HL-60 (cell line): ENCODE measurements around the gene CTNNA1.

Experiments used
- POLR2AphosphoS5 ChIP-seq: IDR thresholded peaks from 2 replicates; pipeline ENCODE4 v1.6.1; 2012; ENCODE audit warnings: low read depth
- SPI1 ChIP-seq: IDR thresholded peaks from 2 replicates; pipeline ENCODE4 v1.6.1; 2012; ENCODE audit warnings: low read depth, mild to moderate bottlenecking, borderline replicate concordance
- TF ChIP-seq, protein P1 (sequence below): IDR thresholded peaks from one replicate; pipeline ENCODE4 v1.5.1; 2011; ENCODE audit warnings: low read length, control low read depth, inconsistent platforms; ENCODE audit not compliant: insufficient read depth
- TF ChIP-seq, protein P2 (sequence below): IDR thresholded peaks from 2 replicates; pipeline ENCODE4 v1.6.1; 2012; ENCODE audit warnings: low read depth; ENCODE audit not compliant: insufficient replicate concordance

DNA sequence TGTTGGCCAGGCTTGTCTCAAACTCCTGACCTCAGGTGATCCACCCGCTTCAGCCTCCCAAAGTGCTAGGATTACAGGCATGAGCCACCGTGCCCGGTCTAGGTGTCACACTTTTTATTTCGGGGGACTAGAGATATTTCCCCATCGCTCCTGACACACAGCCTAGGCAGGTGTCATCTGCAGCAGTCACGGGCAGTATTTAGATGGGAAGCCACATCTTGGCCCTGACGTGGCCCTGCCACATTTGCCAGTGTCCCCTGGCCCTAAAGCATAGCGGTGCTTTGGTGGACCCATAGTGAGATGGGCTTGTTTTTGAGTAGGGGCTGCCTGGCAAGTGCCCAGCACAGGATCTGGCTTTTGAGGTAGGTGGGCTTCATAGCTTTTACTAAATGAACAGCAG, 167.0 kb downstream of the CTNNA1 start:
- TF ChIP-seq, protein P1, sequence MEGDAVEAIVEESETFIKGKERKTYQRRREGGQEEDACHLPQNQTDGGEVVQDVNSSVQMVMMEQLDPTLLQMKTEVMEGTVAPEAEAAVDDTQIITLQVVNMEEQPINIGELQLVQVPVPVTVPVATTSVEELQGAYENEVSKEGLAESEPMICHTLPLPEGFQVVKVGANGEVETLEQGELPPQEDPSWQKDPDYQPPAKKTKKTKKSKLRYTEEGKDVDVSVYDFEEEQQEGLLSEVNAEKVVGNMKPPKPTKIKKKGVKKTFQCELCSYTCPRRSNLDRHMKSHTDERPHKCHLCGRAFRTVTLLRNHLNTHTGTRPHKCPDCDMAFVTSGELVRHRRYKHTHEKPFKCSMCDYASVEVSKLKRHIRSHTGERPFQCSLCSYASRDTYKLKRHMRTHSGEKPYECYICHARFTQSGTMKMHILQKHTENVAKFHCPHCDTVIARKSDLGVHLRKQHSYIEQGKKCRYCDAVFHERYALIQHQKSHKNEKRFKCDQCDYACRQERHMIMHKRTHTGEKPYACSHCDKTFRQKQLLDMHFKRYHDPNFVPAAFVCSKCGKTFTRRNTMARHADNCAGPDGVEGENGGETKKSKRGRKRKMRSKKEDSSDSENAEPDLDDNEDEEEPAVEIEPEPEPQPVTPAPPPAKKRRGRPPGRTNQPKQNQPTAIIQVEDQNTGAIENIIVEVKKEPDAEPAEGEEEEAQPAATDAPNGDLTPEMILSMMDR = no peak
- TF ChIP-seq, protein P2, sequence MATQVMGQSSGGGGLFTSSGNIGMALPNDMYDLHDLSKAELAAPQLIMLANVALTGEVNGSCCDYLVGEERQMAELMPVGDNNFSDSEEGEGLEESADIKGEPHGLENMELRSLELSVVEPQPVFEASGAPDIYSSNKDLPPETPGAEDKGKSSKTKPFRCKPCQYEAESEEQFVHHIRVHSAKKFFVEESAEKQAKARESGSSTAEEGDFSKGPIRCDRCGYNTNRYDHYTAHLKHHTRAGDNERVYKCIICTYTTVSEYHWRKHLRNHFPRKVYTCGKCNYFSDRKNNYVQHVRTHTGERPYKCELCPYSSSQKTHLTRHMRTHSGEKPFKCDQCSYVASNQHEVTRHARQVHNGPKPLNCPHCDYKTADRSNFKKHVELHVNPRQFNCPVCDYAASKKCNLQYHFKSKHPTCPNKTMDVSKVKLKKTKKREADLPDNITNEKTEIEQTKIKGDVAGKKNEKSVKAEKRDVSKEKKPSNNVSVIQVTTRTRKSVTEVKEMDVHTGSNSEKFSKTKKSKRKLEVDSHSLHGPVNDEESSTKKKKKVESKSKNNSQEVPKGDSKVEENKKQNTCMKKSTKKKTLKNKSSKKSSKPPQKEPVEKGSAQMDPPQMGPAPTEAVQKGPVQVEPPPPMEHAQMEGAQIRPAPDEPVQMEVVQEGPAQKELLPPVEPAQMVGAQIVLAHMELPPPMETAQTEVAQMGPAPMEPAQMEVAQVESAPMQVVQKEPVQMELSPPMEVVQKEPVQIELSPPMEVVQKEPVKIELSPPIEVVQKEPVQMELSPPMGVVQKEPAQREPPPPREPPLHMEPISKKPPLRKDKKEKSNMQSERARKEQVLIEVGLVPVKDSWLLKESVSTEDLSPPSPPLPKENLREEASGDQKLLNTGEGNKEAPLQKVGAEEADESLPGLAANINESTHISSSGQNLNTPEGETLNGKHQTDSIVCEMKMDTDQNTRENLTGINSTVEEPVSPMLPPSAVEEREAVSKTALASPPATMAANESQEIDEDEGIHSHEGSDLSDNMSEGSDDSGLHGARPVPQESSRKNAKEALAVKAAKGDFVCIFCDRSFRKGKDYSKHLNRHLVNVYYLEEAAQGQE = no peak
- no peak for TF ChIP-seq SPI1
- TF ChIP-seq POLR2AphosphoS5 = no peak
